Uterus (tissue), 4 donors: ENCODE measurements around the gene TMEM106B. TPM values are rescaled to one million over a fixed set of nuclear protein-coding genes. Genes with fewer than 3 reads are reported as not detected.

Source experiments
- DNase-seq, 2 donors: peaks; one replicate each; pipeline ENCODE4 v3.0.0-alpha.2; 2019 to 2020
- H3K27ac ChIP-seq, 2 donors: fragments of 200-600 bp; sonication (generic); 1 replicate in 1 of 2; 2 replicates in 1 of 2; pipeline ENCODE4 v1.5.1; 2016 to 2018
- H3K27me3 ChIP-seq, 2 donors: fragments of 200-600 bp; sonication (generic); one replicate each; pipeline ENCODE4 v1.5.1; 2018 to 2019; ENCODE audit warnings: control low read depth in 1 of 2
- H3K36me3 ChIP-seq, 2 donors: fragments of 200-600 bp; sonication (generic); one replicate each; pipeline ENCODE4 v1.5.1; 2019; ENCODE audit warnings: control low read depth in 1 of 2
- H3K4me1 ChIP-seq, 2 donors: fragments of 200-600 bp; sonication (generic); one replicate each; pipeline ENCODE4 v1.5.1; 2018 to 2019; ENCODE audit warnings: control low read depth in 1 of 2
- H3K4me3 ChIP-seq, 2 donors: fragments of 200-600 bp; sonication (generic); 1 replicate in 1 of 2; 2 replicates in 1 of 2; pipeline ENCODE4 v1.5.1; 2018 to 2019; ENCODE audit warnings: mild to moderate bottlenecking in 1 of 2
- H3K9me3 ChIP-seq, 2 donors: fragments of 200-600 bp; sonication (generic); one replicate each; pipeline ENCODE4 v1.5.1; 2019; ENCODE audit warnings: control low read depth in 1 of 2
- POLR2A ChIP-seq, 2 donors: fragments of 450-650 bp; IDR thresholded peaks; one replicate each; pipeline ENCODE4 v1.6.1; 2016; ENCODE audit warnings: antibody characterized with exemption in 2 of 2, mild to moderate bottlenecking in 1 of 2, moderate library complexity in 1 of 2
- intact Hi-C: fragments of 100-400 bp; cut with DNase I; formaldehyde crosslinking; loops from one replicate; pipeline ENCODE4 v1.15.1; 2023; ENCODE audit warnings: low total_unique reads
- total RNA-seq, 4 donors: library from RNA; depleted of rRNA in 3 of 4; stranded (reverse); fragments of >200 nt in 3 of 4; gene quantifications; one replicate each; pipeline versions ENCODE4 v1.1.0 to v1.2.4, GENCODE V29; 2014 to 2023
- TF ChIP-seq, protein P1 (sequence below), 4 experiments: fragments of 200-600 bp in 2 of 4; fragments of 450-650 bp in 2 of 4; sonication (generic) in 2 of 4; IDR thresholded peaks; one replicate each; pipeline ENCODE4 v1.5.1; 2016 to 2019; ENCODE audit warnings: antibody characterized with exemption in 4 of 4, mild to moderate bottlenecking in 2 of 4, moderate library complexity in 1 of 4
- donor health status: DM: yes; HTN: yes; CAD: no.

The TMEM106B gene
- total RNA-seq, 4 donors from 2014 or later = 65.4 to 215 (median 76.0) TPM

DNA sequence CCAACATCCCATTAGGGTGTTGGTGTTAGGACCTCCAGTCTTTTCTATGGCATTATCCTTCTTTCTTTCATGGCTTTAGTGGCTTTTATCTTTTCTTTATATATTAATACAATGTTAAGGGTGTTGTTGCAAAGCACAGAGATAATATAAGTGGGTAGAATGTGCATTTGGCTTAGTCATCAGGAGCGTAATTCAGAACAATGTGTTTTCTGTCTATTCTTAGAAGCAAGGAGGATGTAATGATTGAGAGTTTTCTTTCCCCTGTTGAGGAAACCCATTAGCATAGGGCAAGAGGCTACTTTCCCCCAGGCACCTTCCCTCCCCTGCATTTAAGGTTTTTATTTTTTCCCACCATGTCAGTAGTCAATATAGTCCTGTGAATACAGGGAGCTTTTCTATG lies 79.7 kb downstream of the TMEM106B start:
- H3K9me3 ChIP-seq = no peaks in the 10 kb centered on the region
- DNase-seq = no peak
- H3K36me3 ChIP-seq = no peaks in the 10 kb centered on the region
- H3K27me3 ChIP-seq = no peaks in the 10 kb centered on the region
- H3K27ac ChIP-seq = no peak overlapping the region
- intact Hi-C loops = no loop called here
- no peaks in the 10 kb centered on the region for H3K4me1 ChIP-seq
- H3K4me3 ChIP-seq = no peak overlapping the region
- TF ChIP-seq, protein P1, sequence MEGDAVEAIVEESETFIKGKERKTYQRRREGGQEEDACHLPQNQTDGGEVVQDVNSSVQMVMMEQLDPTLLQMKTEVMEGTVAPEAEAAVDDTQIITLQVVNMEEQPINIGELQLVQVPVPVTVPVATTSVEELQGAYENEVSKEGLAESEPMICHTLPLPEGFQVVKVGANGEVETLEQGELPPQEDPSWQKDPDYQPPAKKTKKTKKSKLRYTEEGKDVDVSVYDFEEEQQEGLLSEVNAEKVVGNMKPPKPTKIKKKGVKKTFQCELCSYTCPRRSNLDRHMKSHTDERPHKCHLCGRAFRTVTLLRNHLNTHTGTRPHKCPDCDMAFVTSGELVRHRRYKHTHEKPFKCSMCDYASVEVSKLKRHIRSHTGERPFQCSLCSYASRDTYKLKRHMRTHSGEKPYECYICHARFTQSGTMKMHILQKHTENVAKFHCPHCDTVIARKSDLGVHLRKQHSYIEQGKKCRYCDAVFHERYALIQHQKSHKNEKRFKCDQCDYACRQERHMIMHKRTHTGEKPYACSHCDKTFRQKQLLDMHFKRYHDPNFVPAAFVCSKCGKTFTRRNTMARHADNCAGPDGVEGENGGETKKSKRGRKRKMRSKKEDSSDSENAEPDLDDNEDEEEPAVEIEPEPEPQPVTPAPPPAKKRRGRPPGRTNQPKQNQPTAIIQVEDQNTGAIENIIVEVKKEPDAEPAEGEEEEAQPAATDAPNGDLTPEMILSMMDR (IDR thresholded peaks at IDR 0.05) = no peak
- TF ChIP-seq POLR2A (IDR thresholded peaks at IDR 0.05) = no peak

GRCh38 chr7:12291870-12292269 lies 80.8 kb downstream of the TMEM106B start:
- Histone ChIP-seq H3K9me3 (no peaks in the 10 kb centered on the region), H3K27me3 (no peaks in the 10 kb centered on the region), H3K4me1 (no peaks in the 10 kb centered on the region), H3K4me3 (no peak overlapping the region), H3K36me3 (no peaks in the 10 kb centered on the region), H3K27ac (no peak overlapping the region)
- TF ChIP-seq, protein P1 (IDR thresholded peaks at IDR 0.05) = no peak
- no peak for TF ChIP-seq POLR2A (IDR thresholded peaks at IDR 0.05)
- intact Hi-C loops = no loop called here
- DNase-seq = no peak

Other genes with a start within 250 kb of the TMEM106B start
- gene VWDE, start 192.6 kb downstream of the TMEM106B start, total RNA-seq = 10 to 100 TPM in 1 of 4 donors, under 1 TPM in 1, not detected in 2; 0.95 to 23.2 TPM